AG04449 (cell line): ENCODE data around the gene DSCAM.

Source experiments
- CTCF ChIA-PET: fragments of 350-600 bp; formaldehyde crosslinking; extraction: SDS; loops from one replicate; lab custom pipeline; 2021; ENCODE audit warnings: antibody characterized with exemption; lab: Yijun Ruan, JAX
- POLR2A ChIA-PET: fragments of 400-600, 350-600 bp; formaldehyde crosslinking; extraction: SDS; loops from one replicate; lab custom pipeline; 2020; ENCODE audit warnings: antibody characterized with exemption, inconsistent platforms; lab: Yijun Ruan, JAX
- DNase-seq: peaks from one replicate; pipeline ENCODE4 v3.0.0-alpha.2; 2010; ENCODE audit warnings: low read depth, low spot score
- H3K4me3 ChIP-seq: 2 replicates; pipeline ENCODE4 v1.5.1; 2011; ENCODE audit warnings: low read depth, mild to moderate bottlenecking, control low read depth, low read length
- CTCF ChIP-seq: IDR thresholded peaks from one replicate; pipeline ENCODE4 v1.5.1; 2011; ENCODE audit warnings: mild to moderate bottlenecking, moderate library complexity, low read length, control low read depth, inconsistent platforms; ENCODE audit not compliant: insufficient read depth; ENCODE audit errors: missing control alignments

DSCAM gene

GRCh38 chr21:40120940-40121575 lies 725.9 kb downstream of the DSCAM start:
- DNase-seq = no peak

GRCh38 chr21:40118527-40118926 lies 728.4 kb downstream of the DSCAM start:
- CTCF ChIA-PET = interaction anchor here (6.2 kb wide), 1 partner anchor 251 kb away, joined by 92 read pairs; the partner anchor contains the start of gene PCP4
- no peak for TF ChIP-seq CTCF
- no peak for DNase-seq
- POLR2A ChIA-PET = no interaction called here
- no peak overlapping the region for H3K4me3 ChIP-seq

More at GRCh38 chr21:40120940-40121575, 725.9 kb downstream of the DSCAM start:
- H3K4me3 ChIP-seq = no peak overlapping the region
- CTCF ChIA-PET = interaction anchor here (1.0 to 6.2 kb wide), 15 partner anchors 15 to 602 kb away, joined by 3 to 92 read pairs (median 4); partner anchors contain the start of gene PCP4
- POLR2A ChIA-PET = no interaction called here
- TF ChIP-seq CTCF = peak; percentile 66

GRCh38 chr21:40117236-40117635 lies 729.7 kb downstream of the DSCAM start:
- TF ChIP-seq CTCF = no peak
- H3K4me3 ChIP-seq = no peak overlapping the region
- no peak for DNase-seq
- ChIA-PET POLR2A (no interaction called here), CTCF (interaction anchor here (1.0 to 6.2 kb wide), 2 partner anchors 9 to 250 kb away, joined by 3 to 92 read pairs; partner anchors contain the start of gene PCP4)

GRCh38 chr21:40115775-40116174 lies 731.2 kb downstream of the DSCAM start:
- DNase-seq = no peak
- no peak for TF ChIP-seq CTCF
- POLR2A ChIA-PET = no interaction called here
- CTCF ChIA-PET = interaction anchor here (6.2 kb wide), 1 partner anchor 248 kb away, joined by 92 read pairs; the partner anchor contains the start of gene PCP4
- no peak overlapping the region for H3K4me3 ChIP-seq

- DNase-seq = no peak
- no peak for TF ChIP-seq CTCF
- POLR2A ChIA-PET = no interaction called here
- no peak overlapping the region for H3K4me3 ChIP-seq
- CTCF ChIA-PET = no interaction called here
Measured at GRCh38 chr21:40102682-40103081, 744.3 kb downstream of the DSCAM start.

GRCh38 chr21:40099809-40100208 lies 747.1 kb downstream of the DSCAM start:
- TF ChIP-seq CTCF = no peak
- DNase-seq = no peak
- POLR2A ChIA-PET = no interaction called here
- no peak overlapping the region for H3K4me3 ChIP-seq
- CTCF ChIA-PET = no interaction called here
